WI38 (cell line): Measurements from ENCODE around the gene ACTN4.
"Not testable (repeated sequence)": the region's sequence is repeated elsewhere in the genome, so short reads cannot be mapped to it uniquely, and the experiment has no call there.

Experiments used
- H3K4me3 ChIP-seq: 2 replicates; pipeline ENCODE4 v1.5.1; 2011; ENCODE audit warnings: low read depth, mild to moderate bottlenecking, control low read depth, low read length
- CTCF ChIP-seq: IDR thresholded peaks from 2 replicates; pipeline ENCODE4 v1.5.1; 2012; ENCODE audit warnings: low read depth, mild to moderate bottlenecking, control low read depth, low read length

The ACTN4 gene

GRCh38 chr19:38759590-38760003 lies 112.1 kb downstream of the ACTN4 start:
- no peak for TF ChIP-seq CTCF
- no peak overlapping the region for H3K4me3 ChIP-seq

- H3K4me3 ChIP-seq, result not testable (repeated sequence)
These were observed 113.5 kb downstream of the ACTN4 start for GRCh38 chr19:38760805-38761517.

- not testable (repeated sequence) for H3K4me3 ChIP-seq
These were observed 114.5 kb downstream of the ACTN4 start for GRCh38 chr19:38761884-38762389.

GRCh38 chr19:38763795-38764220 lies 116.4 kb downstream of the ACTN4 start:
- H3K4me3 ChIP-seq, result no peak overlapping the region
- TF ChIP-seq CTCF, result no peak

GRCh38 chr19:38765214-38765613 lies 117.8 kb downstream of the ACTN4 start:
- H3K4me3 ChIP-seq, result no peak overlapping the region

GRCh38 chr19:38766276-38767047 lies 119.0 kb downstream of the ACTN4 start:
- no peak for TF ChIP-seq CTCF
- no peak overlapping the region for H3K4me3 ChIP-seq

More at GRCh38 chr19:38765214-38765613, 117.8 kb downstream of the ACTN4 start:
- no peak for TF ChIP-seq CTCF

GRCh38 chr19:38769635-38770211 lies 122.3 kb downstream of the ACTN4 start:
- no peak overlapping the region for H3K4me3 ChIP-seq
- TF ChIP-seq CTCF, result peak; percentile 48

GRCh38 chr19:38770228-38770948 lies 122.9 kb downstream of the ACTN4 start:
- not testable (repeated sequence) for H3K4me3 ChIP-seq

- H3K4me3 ChIP-seq, result not testable (repeated sequence)
These were observed 123.5 kb downstream of the ACTN4 start for GRCh38 chr19:38770949-38771275.

- H3K4me3 ChIP-seq, result not testable (repeated sequence)
These were observed 124.1 kb downstream of the ACTN4 start for GRCh38 chr19:38771569-38771968.
